H1 (cell line): ENCODE measurements around the gene UVRAG. TPM values are rescaled to one million over a fixed set of nuclear protein-coding genes. Genes with fewer than 3 reads are reported as not detected.

Source experiments
- CBX8 ChIP-seq: fragments of 300-800, 300-1000 bp; sonication (generic); IDR thresholded peaks from 2 replicates; pipeline ENCODE4 v1.7.1; 2016; ENCODE audit warnings: low read depth, low read length, borderline replicate concordance
- E2F6 ChIP-seq: IDR thresholded peaks from 2 replicates; pipeline ENCODE4 v1.6.1; 2012; ENCODE audit warnings: inconsistent platforms
- EGR1 ChIP-seq: IDR thresholded peaks from 2 replicates; pipeline ENCODE4 v1.6.1; 2011; ENCODE audit warnings: low read depth, low read length, borderline replicate concordance
- ZNF274 ChIP-seq: IDR thresholded peaks from 2 replicates; pipeline ENCODE4 v1.7.0; 2012; ENCODE audit warnings: low read length, borderline replicate concordance; ENCODE audit errors: extremely low read depth
- polyA plus RNA-seq, 7 experiments: library from polyadenylated mRNA; depleted of rRNA in 3 of 7; stranded (reverse) in 5 of 7; unstranded in 2 of 7; fragments of >200 nt in 5 of 7; fragments of 200-250 nt in 2 of 7; gene quantifications; 1 replicate in 5 of 7; 2 replicates in 1 of 7; 4 replicates in 1 of 7; pipeline versions ENCODE4 v1.2.1 to v1.2.3, GENCODE V29; 2011 to 2013; ENCODE audit warnings: missing spikeins in 2 of 7, mixed read lengths in 2 of 7
- total RNA-seq: library from RNA; stranded (reverse); fragmentation: NEBNext Ultra II Directional; extraction: Animal tissue kit (Norgen Biotek cat#: 25700); gene quantifications from 2 replicates; pipeline ENCODE4 v1.2.1, GENCODE V29; 2021

UVRAG gene
- total and polyA plus RNA-seq, 2 of the 8 experiments (the other 6 are each of a cell fraction or from before 2014, with no cell fraction given) = 5.5 to 14.7 TPM

- TF ChIP-seq EGR1 (no peak), E2F6 (no peak), ZNF274 (no peak), CBX8 (no peak)
Measured at GRCh38 chr11:75891947-75892739, 77.1 kb downstream of the UVRAG start (continued).
